DMS 273 (cell line): ENCODE measurements around the gene SOX5.
A peak's percentile ranks its signal among the peaks of the same experiment; 100 is the strongest.

Experiments
- DNase-seq: peaks from one replicate; lab custom pipeline; 2025; ENCODE audit not compliant: unreplicated experiment; lab: John Stamatoyannopoulos, UW

SOX5 gene

DNA sequence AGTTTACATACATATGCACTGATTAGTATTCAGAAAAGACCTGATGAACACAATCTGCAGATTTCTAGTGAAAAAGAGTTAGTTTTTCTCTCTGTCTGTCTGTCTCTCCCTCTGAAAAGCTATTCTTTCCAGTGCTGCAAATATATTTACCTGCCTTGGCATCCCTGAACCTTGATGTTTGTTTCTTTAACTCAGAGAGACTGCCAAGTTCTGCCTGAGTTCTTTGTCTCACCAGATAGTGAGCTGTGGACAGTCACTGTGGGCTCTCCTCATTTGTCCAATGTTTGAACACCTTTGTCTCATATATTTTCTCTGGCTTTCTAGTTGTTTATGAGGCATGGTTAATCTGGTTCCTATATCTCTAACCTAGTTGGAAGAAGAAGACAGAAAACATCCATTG is 250.4 kb downstream of the SOX5 start:
- DNase-seq = no peak

DNA sequence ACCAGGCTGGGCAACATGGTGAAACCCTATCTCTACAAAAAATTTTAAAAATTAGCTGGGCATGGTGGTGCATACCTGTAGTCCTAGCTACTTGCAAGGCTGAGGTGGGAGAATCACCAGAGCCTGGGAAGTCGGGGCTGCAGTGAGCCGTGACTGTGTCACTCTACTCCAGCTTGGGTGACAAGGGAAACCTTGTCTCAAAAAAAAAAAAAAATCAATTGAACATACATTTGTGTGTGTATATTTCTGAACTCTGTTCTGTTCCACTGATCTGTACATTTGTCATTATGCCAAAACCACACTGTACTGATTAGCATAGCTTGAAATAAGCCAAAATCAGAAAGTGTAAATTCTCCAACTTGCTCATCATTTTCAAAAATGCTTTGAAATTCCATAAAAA is 254.6 kb downstream of the SOX5 start:
- peak; percentile 1 for DNase-seq

DNA sequence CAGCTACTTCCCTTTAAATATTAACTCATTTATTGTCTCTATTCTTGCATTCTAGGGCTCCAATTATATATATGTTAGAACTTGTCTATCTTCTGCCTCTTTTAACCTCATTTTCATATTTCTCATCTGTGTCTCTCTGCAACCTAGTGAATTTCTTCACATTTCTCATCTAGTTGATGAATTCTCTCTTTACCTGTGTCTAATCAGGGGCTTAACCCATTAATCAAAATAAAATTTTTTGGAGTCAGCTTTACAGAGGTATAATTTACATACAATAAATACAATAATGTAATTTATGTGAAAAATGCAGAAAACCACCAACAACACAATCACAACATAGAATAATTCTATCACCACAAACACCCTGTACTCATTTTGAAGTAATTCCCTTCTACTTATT is 255.2 kb downstream of the SOX5 start:
- no peak for DNase-seq

DNA sequence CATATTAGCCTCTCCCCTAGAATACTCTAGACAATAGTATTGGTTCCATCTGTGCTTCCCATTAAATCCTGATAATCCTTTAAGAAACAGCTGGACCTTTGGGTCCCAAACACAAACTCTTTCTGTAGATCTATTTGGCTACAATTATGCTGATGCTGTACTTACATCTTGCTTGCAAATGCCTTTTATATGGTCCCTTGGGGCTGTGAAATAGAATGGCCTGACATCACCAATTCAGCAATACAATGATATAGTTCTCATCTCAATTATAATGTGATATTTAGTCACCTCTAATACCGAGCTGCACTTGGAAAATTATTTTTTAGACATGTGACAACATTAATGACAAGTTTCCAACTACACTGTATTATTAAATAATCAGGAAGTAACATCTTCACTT is 261.5 kb downstream of the SOX5 start:
- DNase-seq = no peak

DNA sequence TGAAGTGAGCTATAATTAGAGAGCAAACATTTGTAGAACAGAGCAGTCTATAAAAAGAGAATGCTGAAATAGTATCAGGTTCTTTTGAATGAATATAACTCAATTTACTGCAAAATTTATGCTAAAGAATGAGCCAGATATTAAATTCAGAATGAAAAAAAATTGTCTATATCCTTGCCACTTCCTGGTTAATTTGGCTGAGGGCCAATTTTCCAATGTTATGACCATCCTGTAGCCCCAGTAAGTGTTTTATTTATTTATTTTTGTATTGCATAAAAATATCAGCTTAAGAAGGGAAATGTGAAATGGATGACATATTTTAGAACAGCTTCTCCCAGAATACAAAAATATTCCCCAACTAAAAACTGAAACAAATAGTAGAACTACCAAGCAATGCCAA is 263.4 kb downstream of the SOX5 start:
- peak; percentile 2 for DNase-seq

DNA sequence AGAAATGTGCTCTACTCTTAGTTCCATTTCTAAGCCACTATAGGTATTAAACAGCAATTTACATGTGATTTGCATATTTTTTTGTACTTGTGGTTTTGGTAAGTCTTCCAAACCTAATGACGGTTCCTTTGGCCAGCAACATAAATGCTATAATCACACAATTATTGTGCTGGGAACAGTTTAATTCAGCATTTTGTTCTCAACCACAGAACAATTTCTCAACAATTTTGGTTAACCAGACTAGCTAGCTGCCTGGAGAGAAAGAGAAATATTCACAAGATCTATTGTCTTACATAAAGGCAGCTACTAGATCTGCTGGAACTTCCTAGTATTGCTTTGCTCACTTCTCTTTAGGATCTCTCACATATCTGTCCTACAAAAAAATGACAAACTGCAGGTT is 265.3 kb downstream of the SOX5 start:
- DNase-seq = no peak

DNA sequence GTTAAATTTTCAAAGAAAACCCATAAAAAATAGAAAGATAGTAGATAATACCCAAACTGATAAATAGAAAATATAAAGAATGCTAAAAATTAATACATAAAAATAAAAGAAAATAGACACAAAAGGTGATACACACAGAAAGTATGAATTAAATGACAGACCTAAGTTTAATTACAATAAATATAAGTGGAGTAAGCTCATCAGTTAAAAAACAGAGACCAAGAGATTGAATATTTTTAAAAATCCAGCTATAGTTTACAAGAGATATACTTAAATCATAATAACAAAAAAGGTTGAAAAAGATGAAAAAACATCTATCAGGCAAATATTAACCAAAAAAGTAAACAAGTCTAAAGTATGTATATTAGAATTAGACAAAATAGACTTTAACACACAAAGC is 268.2 kb downstream of the SOX5 start:
- no peak for DNase-seq

DNA sequence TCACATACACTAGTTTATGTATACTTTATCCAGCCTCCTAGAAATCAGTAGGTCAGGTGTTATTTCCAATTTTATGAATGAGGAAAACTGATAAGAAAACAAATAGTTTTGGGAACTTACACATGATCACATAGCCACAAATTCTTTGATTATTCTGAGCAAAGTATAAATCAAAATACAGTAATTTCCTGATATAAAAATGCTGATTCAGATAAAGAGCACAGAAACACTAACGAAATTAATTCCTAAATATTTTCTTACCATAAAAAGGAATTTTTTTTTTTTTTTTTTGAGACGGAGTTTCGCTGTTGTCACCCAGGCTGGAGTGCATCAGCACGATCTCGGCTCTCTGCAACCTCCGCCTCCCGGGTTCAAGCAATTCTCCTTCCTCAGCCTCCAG is 275.4 kb downstream of the SOX5 start:
- no peak for DNase-seq

DNA sequence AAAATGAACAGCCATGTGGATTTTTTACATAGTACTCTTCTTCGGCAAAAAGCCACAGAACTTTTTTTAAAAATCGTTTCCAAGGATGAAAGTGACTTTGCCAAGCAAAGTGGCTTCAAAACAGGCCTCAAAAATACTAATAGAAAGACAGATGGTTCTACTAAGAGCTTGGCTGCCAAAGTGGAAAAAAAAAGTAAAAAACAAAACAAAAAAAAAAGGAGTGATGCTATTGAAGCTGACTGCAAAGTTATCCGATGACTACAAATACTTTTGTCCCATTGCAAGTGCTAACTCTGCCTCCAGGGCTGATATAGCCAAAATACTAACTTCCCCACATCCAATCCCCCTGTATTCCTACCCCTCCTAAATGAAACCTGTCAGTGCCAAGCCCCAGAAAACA is 277.6 kb downstream of the SOX5 start:
- peak; percentile 24 for DNase-seq

DNA sequence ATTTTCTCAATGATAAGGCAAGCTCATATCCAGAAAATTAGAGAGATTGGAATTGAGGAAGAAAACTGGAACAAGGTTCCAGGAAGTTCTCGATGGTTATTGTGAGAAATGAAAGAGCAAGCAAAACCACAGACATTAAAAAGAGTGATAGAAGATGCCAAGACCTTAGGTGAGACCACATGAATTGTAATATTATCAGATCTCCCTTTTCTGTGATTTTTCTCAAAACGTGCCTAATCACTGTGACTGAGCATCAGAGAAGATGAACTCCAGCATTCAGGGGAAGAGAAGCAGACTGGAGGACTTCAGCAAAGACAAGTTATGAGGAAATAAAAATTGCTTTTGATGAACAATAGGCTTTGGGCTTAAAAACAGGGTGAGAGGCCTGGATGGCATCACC is 278.8 kb downstream of the SOX5 start:
- DNase-seq = no peak

DNA sequence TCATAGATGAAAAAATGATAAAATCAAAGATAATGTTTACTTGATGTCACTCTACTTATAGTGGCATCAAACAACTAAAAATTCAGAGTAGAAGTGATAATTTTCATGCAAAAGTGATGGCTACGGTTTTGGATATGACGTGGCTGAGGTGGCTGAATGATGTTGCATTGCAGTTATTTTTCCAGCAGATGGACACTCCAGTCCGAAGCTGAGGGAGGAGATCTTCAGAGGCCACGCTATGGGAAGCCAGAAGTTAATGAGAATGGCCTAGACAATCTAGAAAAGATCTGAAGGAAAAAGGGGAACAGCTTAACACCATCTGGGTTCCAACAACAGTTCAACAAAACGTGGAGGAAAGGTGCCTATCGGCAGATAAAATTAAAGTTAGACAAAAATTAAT is 279.8 kb downstream of the SOX5 start:
- no peak for DNase-seq

DNA sequence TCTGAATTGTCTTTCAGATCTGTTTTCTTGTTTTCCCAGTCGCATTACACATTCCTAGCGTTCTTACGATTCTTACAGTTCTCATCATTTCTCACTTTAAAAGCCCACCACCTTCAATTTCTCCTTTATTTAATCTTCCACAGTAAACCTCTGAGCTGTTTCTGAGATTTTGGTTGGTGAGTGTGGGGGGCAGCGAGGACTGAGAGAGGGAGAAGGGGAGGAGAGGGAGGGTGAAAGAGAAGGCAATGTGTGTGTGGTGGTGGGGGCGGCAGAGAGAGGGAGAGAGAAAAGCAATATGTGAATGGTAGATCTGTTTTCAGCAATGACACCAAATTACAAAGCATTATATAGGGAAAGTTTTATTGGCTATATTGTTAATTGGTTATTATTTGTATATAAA is 282.6 kb downstream of the SOX5 start:
- no peak for DNase-seq

DNA sequence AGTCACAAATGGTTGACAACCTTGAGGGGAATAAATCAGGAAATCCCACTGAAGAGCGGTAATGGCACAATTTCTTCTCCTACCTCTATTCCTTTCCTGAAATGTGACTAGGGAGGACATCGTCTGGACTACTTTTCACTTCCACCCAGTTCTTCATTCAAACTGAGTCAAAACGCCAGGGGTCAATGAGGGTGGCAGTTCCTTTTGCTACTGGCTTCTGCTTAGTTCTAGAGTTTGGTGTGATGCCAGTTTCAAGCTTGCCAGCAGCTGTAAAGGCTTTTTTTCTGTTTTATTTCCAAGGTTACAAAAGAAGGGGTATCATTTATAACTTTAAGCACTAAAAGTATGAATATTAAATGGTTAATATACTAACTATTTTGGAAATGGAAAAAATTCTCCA is 286.5 kb downstream of the SOX5 start:
- DNase-seq = no peak

DNA sequence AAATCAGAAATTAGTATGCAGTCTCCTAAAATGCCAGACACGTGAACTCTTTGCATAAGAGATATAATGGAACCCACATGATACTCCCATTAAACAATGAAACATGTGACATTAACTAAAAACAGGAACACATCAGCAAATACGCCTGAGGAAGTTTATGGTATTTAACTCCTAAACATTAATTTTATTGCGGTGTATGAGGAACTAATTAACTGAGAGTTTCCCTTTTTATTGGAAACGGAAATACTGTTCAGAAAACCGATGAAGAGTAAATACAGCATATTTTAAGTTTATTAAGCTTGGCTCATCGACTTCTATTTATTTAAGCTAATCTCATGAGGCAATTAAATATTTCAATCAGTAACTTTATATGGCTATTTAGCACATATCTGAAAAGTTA is 290.3 kb downstream of the SOX5 start:
- no peak for DNase-seq

DNA sequence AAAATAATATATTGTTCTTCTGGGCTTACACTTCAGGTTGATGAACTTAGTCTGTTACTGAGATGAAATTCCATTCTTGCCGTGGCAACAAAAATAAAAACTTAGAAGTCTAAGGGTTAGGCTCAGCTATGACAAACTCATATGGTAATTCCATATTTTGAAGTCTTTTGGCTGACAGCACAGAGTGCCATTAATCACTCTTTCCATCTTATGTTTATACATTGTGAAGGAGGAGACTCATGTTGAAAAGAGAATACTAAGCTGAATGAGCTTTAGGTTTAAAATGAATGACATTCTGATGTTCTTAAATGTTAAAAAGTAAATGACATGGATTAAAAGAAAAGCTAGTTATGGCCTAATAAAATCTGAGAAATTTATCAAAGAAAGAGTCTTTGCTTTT is 291.9 kb downstream of the SOX5 start:
- no peak for DNase-seq

DNA sequence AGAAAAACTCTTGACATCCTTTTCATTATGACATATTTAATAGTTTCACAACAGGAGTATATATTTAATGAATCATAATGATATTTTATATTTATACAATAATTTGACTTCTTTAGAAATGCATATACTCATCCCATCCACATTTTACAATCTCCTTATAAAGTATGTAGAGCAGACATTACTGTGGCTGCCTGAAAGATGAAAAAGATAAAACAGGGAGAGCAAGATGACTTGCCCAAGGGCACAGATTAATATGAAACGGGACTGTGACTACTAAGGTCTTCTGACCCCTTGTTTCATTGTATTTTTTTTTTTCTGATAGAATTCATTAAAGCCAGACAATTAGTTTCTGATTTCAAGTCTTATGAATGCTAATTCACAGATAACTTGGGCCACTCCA is 293.6 kb downstream of the SOX5 start:
- DNase-seq = no peak

DNA sequence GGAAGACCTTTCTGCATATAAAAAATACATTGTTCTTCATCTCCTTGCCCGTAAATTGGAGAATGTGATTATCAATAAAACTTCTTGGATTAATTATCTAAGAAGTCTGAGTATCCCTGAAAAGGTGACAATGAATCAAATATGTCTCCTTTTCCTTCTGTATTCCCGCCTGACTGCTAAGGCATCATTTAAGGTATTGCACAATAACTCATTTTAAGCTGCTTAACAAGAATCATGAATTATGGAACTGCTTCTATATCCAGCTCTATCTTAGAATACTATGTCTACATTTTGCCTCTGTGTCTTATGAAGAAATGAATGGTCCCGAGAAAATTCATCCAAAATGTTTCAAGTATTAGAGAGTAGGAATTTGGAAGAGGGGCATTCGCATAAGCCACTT is 294.4 kb downstream of the SOX5 start:
- no peak for DNase-seq

DNA sequence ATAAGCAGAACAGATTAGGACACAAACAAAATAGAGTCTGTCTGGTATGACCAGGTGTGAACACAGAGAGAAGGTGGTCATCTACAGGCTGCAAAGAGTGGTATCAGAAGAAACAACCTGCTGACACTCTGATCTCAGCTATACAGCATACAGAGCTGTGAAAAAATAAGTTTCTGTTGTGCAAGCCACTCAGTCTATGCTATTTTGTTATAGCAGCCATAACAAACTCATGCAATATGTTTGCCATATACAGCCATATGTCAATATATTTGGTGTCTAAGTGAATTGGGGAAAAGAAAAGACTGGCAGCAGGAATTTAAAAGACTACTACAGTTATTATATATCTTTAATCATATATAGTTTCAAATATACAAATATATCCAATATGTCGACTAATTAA is 300.9 kb downstream of the SOX5 start:
- no peak for DNase-seq

DNA sequence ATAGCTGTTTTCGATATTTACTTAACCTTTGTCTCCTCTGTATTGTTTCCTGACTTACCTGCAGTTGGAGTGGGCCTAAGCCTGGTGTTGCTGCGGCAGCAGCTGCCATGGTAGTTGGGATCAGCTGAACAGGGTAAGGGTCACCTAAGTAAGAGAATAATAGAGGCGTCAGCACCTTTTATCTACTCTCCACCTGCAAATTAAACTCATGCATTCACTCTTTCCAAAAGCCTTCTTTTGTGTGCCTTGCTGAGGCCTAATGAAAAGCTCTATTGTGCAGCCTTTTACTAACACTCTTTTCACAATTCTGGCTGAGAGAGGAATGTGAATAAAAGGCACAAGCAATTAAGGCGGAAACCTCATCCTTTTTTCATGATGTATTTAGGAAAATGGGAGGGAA is 308.7 kb downstream of the SOX5 start:
- DNase-seq = no peak

DNA sequence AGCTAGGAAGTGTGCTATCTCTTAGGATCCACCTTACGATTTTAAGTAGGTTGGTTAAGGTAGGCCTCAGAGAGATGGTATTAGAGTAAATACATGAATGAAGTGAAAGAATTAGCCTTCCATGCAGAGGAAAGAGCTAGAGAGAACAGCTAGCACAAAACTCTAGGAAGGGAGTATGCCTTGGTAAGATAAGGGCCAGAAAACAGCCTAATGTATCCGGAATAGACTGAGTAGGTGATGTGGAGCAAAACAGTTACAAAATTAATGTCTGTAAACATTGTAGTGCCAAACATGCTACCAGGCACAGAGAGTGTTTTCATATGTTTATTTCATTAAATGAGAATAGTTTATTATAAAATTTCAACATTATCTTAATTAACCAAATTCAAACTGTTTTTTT is 315.1 kb downstream of the SOX5 start:
- DNase-seq = no peak

DNA sequence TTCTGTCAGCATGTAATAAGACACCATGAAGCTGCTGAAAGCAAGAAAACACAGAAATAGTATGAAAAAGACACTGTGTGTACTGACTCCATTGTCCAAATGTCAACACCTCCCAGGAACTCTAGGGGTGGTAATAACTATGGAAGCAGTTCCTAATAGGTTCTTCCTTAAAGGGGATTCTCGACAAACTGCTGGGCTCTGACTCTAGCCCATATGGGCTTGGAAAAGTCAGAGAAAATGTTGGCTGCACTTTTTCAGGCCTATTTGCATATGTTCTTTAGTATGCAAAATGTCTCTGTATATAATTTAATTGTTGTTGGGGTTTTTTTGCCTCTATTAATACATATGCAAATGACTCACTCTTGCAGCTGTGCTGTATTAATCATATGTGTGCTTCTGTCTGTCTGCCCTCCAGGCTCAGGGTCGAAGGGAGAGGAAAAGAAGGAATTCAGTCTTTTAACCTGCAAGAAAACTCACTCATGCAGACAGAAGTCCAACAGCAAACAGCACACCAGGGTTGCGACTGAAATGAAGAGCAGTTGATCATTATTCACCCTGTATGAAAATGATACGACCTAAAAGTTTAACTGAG is 317.6 kb downstream of the SOX5 start:
- DNase-seq = no peak

DNA sequence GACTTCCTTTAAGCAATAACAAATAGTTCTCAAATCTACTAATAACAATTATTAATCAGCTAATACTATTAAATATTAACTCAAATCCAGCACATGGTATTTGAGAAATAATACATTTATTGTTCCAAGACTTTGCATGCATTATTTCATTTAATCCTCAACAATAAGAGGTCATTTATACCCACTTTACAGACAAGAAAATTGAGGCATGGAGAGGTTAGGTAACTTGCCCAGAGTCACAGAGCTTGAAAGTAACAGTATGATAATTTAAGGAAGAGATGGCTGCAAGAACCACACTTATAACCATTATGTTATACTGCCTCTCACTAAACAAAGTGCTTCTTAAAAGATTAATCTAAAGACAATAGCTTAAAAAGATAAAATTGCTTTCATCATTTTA is 318.9 kb downstream of the SOX5 start:
- no peak for DNase-seq

DNA sequence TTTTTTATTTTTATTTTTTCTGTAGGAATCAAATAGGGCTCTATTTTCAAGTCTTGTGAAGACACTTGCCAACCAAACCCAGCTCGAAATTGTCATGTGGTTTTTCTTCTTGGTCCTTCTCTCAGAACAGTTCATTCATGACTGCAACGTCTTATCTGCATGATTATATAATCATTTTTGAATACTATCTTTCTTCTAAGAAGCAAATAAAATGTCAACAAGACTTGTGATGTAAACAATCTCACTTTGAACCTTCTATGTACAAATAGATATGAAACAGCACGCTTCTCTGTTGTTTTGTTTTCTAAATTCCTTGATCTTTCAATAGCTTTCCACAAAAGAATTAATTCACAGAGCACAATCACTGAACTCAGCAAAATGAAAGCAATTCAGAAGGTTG is 320.7 kb downstream of the SOX5 start:
- DNase-seq = no peak

DNA sequence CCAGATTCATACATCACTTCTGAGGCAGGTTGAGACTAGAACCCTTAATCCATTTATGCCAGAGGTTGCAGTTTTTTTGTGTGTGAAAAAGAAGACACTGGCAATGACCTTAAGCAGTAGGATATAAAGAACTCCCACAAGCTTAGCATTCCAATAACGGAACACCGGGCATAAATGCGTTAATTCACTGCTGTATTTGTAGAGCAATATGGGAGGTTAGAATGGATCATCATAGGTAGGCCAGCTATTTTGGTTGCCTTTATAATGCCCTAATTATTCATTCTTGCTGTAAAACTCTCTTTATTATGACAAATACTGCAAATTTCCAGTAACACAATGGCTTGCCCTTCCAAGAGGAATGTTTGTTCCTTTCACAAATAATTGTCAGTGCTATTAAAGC is 322.7 kb downstream of the SOX5 start:
- no peak for DNase-seq
